ENCODE measurements around the gene VWA5B2.

The VWA5B2 gene

DNA sequence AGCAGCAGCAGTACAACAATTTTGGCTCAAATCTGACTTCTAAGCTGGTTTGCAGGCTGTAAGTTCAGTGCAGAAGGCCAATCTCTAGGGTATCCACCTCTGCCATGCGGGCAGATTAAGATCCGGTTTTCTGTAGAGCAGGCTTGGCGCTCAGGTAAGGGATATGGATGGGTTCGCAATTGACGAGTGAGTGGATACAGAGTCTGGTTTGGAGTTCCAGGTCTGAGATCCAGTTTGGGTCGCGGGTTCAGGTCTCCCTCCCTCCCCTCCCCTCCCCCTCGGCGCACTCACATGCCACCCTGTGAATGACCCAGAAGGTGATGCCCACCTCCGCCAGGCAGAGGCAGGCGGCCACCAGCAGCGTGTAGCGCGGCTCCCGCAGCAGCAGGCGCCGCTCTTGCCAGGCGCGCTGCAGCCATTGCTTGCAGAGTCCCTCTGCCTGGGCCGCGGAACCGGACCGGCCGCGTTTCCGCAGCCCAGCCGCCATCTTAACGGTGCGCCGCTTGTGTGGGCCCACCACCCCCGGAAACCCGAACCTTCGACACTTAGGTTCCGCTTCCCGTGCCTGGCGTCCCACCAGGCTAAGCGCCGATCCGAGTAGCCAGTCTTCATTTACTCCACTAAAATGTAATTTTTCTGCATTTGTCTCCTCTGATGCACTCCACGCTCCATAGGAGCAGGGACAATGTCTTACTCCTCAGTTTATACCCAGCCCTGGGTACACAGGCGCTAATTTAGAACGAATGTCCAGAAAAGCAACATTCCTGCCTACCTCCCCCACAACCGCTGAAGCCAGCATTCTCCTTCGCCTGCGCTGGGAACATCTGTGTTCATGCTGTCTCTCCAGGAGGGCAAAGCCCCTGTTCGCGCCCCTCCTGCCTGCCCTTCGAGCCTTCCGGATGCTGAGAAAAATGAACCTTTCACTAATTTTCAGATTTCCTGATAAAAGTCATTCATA lies 19.3 kb downstream of the VWA5B2 start, which contains the start of gene ALG3:
ALG3 (minus strand) TSS at position 509 of the 958 bp plus-strand sequence; CDS start at position 487, 22 bp downstream.
- Mint-ChIP-seq H3K27me3 (no peaks in the 10 kb centered on the region), H3K27ac (peak within 1 kb of the TSS; percentile 98), H3K9me3 (ENCODE audit: low read depth) (no peaks in the 10 kb centered on the region), H3K36me3 (peaks cover 5% of the 10 kb centered on the region), H3K4me1 (ENCODE audit: low read depth) (peaks cover 13% of the 10 kb centered on the region), H3K4me3 (peak within 1 kb of the TSS; percentile 94)

DNA sequence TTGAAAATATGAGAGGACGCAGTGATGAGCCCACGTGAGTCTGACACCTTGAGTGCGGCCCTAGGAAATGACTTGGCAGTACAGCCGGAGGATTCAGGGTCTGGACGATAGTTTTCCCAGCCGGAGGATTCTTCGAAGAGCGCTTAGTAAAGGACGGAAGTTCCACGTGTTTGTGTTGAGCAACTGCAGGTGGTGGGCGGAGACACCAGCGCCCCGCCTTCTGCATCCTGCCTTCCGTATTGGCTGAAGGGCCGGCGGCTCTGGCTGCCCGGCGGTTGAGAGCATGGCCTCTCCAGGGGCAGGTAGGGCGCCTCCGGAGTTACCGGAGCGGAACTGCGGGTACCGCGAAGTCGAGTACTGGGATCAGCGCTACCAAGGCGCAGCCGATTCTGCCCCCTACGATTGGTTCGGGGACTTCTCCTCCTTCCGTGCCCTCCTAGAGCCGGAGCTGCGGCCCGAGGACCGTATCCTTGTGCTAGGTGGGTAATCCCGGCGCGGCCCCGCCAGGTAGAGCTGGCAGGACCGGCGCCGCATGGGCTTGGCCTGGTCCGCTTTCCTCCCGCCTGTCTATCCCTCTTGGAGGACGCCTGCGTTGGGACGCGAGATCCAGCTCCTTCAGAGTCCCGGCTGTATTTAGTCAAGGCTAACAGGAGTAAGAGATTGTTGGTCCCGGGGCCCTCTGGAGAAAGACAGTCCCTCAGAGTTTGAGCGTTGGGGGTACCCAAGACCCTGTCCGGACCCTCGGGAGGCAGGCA lies 20.2 kb downstream of the VWA5B2 start, which contains the start of gene EEF1AKMT4:
EEF1AKMT4 (plus strand) TSS at position 261 of the 755 bp plus-strand sequence; CDS start at position 284, 23 bp downstream.
- Mint-ChIP-seq H3K4me1 (ENCODE audit: low read depth) (peaks cover 13% of the 10 kb centered on the region), H3K27me3 (no peaks in the 10 kb centered on the region), H3K36me3 (peaks cover 5% of the 10 kb centered on the region), H3K27ac (peak within 1 kb of the TSS; percentile 98), H3K4me3 (peak within 1 kb of the TSS; percentile 94), H3K9me3 (ENCODE audit: low read depth) (no peaks in the 10 kb centered on the region)

DNA sequence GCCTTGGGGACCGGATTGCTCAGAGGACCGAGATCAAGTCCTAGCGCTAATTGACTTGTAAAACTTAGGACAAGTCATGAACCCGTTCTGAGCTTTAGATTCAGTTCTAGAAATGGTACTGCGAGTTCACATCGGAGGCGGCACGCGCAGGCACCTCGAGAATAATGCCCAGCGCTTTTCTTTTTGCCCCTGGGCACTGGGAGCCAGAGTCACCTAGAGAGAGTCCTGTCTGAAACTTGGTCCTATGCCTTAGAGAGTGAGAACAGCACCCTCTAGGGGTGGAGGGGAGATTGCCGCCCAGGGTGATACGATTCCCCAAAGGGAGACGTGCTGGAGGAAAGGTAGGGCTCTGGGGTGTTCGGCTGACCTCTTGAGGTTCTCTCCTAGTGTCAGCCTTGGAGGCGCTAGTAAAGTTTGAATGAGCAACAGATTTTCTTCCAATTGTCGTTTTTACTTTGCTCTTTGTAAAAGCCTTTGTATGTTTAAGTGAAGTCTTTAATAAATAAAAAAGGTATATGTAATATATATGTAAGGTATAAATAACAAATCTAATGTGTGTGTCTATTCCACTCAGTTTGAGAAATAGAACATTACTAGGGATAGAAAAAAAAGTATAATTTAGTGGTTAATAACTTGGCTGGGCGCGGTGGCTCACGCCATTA lies 20.9 kb downstream of the VWA5B2 start:
- H3K27ac Mint-ChIP-seq, result peak overlapping the region; percentile 98
- H3K36me3 Mint-ChIP-seq, result peaks cover 4% of the 10 kb centered on the region
- H3K4me1 Mint-ChIP-seq (ENCODE audit: low read depth), result peaks cover 10% of the 10 kb centered on the region

DNA sequence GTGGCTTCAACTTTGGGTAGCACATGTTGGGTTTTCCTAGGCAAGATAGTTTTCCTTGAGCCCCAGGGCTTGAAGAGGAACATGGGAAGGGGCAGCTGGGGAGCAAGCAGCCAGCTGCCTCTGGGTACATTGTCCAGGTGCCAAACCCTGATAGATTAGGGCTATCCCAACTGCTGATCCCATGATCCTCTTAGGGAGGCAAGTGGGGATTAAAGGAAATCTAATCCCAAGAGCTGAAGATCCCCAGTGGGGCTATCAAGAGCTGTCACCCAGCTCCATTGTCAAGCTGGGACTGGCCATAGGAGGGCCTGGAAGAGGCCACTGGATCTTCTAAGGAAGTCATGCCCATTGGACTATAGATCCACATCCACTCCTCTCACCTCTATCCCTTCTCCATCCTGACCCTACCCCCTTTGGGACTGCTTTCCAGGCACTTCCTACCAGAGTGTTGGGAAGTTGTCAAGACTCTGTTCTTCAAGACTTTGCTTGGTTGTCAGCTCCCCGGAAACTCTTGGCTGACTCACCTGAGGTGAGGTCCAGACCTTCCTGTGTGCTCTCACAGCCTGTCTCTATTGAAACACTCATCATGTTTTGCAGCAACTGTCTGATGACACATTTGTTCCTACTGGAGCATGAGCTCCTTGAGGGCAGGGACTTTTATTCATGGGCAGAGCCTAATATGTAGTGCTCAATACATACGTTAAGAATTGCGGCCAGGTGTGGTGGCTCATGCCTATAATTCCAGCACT lies 26.1 kb downstream of the VWA5B2 start:
- Mint-ChIP-seq H3K4me3 (no peak overlapping the region), H3K4me1 (ENCODE audit: low read depth) (peaks cover 12% of the 10 kb centered on the region), H3K27ac (peak overlapping the region; percentile 17), H3K27me3 (peaks cover 2% of the 10 kb centered on the region), H3K36me3 (peaks cover 15% of the 10 kb centered on the region), H3K9me3 (ENCODE audit: low read depth) (no peaks in the 10 kb centered on the region)

More for the DNA sequence above, 20.9 kb downstream of the VWA5B2 start:
- Mint-ChIP-seq H3K27me3 (no peaks in the 10 kb centered on the region), H3K4me3 (peak overlapping the region; percentile 94), H3K9me3 (ENCODE audit: low read depth) (no peaks in the 10 kb centered on the region)

DNA sequence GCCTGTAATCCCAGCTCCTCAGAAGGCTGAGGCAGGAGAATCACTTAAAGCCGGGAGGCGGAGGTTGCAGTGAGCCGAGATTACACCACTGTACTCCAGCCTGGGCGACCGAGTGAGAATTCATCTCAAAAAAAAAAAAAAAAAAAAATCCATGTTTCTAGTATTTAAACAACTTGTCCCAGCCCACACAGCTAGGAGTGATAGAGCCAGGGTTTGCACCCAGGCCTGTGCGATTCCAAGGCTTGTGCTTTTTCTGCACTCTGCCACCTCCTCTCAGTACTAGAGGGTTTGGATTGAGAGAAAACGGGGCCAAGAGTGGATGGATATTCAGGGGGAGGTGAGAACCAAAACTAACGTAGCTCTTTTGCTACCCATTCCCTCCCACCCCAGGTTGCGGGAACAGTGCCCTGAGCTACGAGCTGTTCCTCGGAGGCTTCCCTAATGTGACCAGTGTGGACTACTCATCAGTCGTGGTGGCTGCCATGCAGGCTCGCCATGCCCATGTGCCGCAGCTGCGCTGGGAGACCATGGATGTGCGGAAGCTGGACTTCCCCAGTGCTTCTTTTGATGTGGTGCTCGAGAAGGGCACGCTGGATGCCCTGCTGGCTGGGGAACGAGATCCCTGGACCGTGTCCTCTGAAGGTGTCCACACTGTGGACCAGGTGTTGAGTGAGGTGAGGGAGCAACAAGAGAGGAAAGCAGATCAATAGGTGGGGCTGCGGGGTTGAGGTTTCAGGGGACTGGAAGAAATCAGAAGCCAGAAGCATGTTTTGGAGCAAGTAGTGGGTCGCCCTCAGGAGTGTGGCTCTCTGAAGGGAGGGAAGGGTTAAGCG lies 27.9 kb downstream of the VWA5B2 start:
- peaks cover 7% of the 10 kb centered on the region for H3K27me3 Mint-ChIP-seq
- H3K36me3 Mint-ChIP-seq, result peaks cover 15% of the 10 kb centered on the region
- H3K4me3 Mint-ChIP-seq, result no peak overlapping the region
- H3K27ac Mint-ChIP-seq, result no peak overlapping the region
- peaks cover 17% of the 10 kb centered on the region for H3K4me1 Mint-ChIP-seq (ENCODE audit: low read depth)
- H3K9me3 Mint-ChIP-seq (ENCODE audit: low read depth), result no peaks in the 10 kb centered on the region

DNA sequence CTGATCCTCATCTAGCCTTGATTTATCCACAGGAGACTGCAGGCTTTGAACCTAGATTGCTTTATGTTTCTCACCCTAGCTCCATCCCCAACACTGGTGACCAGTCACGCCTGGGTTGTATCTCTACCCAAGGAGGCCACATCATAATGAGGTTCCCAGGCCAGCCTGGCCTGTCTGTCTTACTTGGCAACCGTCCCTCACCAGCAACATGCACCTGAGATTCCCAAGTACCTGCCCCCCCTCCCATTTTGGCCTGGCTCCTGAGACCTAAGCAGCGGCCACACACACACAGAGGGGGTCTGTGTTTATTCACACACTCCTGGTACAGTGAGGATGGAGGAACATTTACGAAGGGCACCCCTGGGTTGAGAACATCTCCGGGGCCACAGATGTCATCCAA lies 29.5 kb downstream of the VWA5B2 start:
- H3K4me3 Mint-ChIP-seq, result peak overlapping the region; percentile 33
- no peaks in the 10 kb centered on the region for H3K9me3 Mint-ChIP-seq (ENCODE audit: low read depth)
- H3K4me1 Mint-ChIP-seq (ENCODE audit: low read depth), result peaks cover 21% of the 10 kb centered on the region
- peaks cover 12% of the 10 kb centered on the region for H3K36me3 Mint-ChIP-seq
- H3K27ac Mint-ChIP-seq, result no peak overlapping the region
- H3K27me3 Mint-ChIP-seq, result peaks cover 10% of the 10 kb centered on the region

DNA sequence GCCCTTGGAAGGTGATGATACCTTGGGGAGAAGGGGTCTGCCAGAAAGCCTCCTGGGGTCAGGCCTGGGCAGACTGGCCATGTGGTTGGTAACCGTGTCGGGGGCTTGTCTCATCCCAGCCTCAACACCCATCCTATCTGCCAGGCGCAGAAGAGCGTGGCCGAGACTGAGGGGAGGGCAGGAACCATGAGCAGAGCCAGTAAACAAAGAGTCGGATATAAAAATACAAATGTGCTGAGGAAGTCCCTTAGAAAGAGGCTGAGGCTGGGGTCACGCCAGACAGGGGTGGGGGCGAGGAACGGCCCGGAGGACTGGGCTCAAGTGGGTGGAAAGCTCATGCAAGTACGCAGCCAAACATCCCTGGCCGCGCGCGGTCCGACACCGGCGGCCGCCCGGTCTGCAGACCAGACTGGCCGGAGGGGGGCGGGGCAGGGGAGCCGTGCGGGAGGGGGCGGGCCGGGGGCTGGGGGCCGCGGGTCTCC lies 30.1 kb downstream of the VWA5B2 start:
- H3K27me3 Mint-ChIP-seq, result peaks cover 13% of the 10 kb centered on the region

DNA sequence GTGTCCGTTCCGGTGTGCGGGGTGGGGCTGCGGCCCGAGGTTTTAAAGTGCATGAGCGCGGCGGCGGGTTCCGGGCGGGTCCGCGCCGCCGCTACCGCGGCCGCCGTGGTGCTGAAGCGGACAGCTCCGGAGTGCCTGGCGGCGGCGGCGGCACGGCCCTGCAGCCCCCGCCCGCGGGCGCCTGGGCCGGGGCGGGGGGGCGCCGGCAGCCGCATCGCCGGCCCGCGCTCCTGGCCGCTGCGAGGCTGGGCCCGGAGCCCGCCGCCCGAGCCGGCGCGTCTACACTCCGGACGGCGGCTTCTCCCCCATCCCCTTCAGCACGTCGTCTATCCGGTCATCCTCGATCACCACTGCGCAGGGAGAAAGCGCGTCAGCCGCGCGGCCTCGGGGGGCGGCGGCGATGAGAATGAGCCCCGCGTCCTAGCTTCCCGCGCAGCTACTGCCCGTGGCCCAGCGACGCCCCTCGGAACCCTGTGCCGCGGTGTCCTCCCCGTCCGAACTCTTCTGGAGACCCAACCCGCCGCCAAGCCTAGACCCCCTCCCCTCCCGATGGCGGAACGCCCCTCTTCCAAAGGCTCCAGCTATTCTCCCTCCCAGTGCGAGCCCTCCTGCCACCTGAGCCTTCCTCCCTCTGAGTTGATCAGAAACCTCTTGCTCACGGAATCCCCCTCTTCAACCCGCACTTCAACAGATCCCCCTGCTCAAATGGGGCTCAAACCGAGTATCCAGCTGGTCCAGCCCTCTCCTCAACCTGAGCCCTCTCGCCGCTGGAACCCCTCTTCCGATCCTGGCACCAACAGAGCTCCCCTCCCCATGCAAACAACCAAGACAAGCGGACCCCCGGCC lies 30.7 kb downstream of the VWA5B2 start:
- H3K9me3 Mint-ChIP-seq (ENCODE audit: low read depth), result no peaks in the 10 kb centered on the region
- no peak overlapping the region for H3K27ac Mint-ChIP-seq
- H3K4me3 Mint-ChIP-seq, result peak overlapping the region; percentile 83

More for the DNA sequence above, 30.1 kb downstream of the VWA5B2 start:
- no peaks in the 10 kb centered on the region for H3K9me3 Mint-ChIP-seq (ENCODE audit: low read depth)
- peaks cover 21% of the 10 kb centered on the region for H3K4me1 Mint-ChIP-seq (ENCODE audit: low read depth)
- no peak overlapping the region for H3K27ac Mint-ChIP-seq
- peaks cover 12% of the 10 kb centered on the region for H3K36me3 Mint-ChIP-seq
- H3K4me3 Mint-ChIP-seq, result peak overlapping the region; percentile 75

DNA sequence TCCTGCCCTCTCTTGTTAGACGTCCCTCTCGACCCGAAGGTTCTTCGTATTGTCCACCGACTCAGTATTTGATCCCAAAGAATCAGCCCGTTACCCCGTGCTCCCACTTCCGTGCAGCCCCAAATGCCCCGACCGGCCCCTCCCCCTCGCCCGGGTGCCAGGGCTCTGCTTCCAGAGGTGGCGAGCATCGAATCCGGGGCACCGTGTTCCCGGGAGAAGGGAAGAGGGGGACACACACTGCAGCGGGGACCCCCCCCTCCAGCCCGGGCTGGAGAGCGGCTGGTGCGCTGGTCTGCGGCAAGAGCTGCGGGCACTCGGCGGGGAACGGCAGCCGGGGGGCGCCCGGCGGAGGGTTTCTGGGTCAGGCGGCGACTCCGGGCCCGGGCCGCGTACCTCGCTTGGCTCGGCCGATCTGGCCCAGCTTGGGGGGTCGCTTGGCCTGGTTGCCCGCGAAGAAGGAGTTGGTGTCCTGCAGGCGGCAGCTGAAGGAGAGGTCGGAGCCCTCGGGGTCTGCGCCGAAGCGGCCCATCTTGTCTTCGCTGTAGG lies 31.4 kb downstream of the VWA5B2 start:
- H3K4me3 Mint-ChIP-seq, result peak overlapping the region; percentile 83
- H3K27me3 Mint-ChIP-seq, result peaks cover 19% of the 10 kb centered on the region
- H3K36me3 Mint-ChIP-seq, result peaks cover 7% of the 10 kb centered on the region
- no peak overlapping the region for H3K27ac Mint-ChIP-seq
- no peaks in the 10 kb centered on the region for H3K9me3 Mint-ChIP-seq (ENCODE audit: low read depth)
- peaks cover 17% of the 10 kb centered on the region for H3K4me1 Mint-ChIP-seq (ENCODE audit: low read depth)

More for the DNA sequence above, 30.7 kb downstream of the VWA5B2 start:
- Mint-ChIP-seq H3K36me3 (peaks cover 10% of the 10 kb centered on the region), H3K4me1 (ENCODE audit: low read depth) (peaks cover 20% of the 10 kb centered on the region), H3K27me3 (peaks cover 17% of the 10 kb centered on the region)

DNA sequence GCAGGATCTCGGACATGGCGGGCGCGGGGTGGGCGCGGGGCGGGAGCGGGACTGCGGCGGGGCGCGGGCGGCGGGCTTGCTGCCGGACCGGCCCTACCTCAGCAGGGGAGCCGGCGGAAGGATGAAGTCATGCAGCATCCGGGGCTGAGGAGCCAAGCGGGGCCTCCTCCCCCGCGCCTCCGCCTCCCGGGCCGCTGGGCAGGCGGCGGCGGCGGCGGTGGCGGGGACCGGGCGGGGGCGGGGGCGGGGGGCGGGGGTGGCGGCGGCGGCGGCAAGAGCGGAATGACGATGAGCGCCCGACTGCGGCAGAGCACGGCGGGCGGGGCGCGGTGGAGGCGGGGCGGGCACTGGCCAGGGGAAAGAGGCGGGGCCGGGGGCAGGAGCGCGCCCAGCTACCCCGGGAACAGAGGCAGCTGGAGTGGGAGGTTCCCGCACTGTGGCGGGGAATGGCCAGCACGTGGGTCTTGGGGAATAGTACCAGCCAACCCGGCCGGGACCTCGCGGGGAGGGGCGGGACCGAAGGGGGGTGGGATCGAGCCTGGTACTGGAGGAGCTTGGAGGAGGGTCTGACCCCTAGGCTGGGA lies 32.0 kb downstream of the VWA5B2 start, which contains the start of gene CAMK2N2:
CAMK2N2 (minus strand) TSS at position 284 of the 584 bp plus-strand sequence; CDS start at position 16, 268 bp downstream.
- no peaks in the 10 kb centered on the region for H3K9me3 Mint-ChIP-seq (ENCODE audit: low read depth)

DNA sequence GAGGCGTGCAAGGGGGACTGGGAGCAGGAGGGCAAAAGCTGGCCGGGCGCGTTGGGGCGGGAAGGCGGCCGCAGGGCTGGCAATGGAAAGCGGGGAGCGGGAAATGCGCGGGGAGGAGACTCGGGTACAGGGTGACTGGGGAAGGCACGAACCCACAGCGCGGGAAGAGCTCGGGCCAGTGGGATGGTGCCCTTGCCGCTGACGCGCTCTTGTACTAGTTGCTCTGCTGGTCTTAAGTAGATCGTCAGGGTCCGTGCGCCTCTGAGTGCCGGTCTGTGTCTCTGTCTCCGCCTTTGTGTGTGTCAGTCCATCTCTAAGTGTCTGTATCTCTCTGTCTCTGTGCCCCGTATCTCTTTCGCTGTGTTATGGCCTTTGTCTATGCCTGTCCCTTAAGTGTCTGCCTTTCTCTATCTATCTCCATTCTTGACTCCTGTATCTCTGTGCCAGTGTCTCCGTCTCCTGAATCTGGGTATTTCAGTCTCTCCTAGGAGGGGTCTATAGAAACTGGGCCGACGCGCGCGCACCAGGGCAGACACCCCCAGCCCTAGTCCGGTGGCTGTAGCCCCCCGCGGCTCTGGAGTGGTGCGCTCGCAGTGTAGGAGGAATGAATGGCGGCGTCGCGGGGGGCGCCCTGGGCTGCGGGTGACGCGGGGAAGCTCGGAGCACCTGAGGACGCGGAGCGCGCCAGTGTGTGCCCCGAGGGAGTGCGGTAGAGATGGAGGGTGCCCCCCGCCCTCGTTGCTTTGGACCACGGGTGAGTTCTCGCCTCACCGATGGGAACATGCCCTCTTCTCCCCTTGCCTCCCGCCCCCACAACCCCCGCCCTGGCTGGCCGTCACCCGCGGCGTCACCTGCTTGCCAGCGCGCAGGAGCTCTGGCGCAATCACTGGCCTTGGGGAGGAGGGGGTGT lies 32.7 kb downstream of the VWA5B2 start:
- Mint-ChIP-seq H3K9me3 (ENCODE audit: low read depth) (no peaks in the 10 kb centered on the region), H3K4me1 (ENCODE audit: low read depth) (peaks cover 15% of the 10 kb centered on the region), H3K4me3 (peak overlapping the region; percentile 94), H3K27ac (no peak overlapping the region), H3K36me3 (peaks cover 6% of the 10 kb centered on the region), H3K27me3 (peaks cover 19% of the 10 kb centered on the region)

More for the DNA sequence above, 32.0 kb downstream of the VWA5B2 start, which contains the start of gene CAMK2N2:
- Mint-ChIP-seq H3K4me1 (ENCODE audit: low read depth) (peaks cover 15% of the 10 kb centered on the region), H3K36me3 (peaks cover 6% of the 10 kb centered on the region), H3K4me3 (peak within 1 kb of the TSS; percentile 94), H3K27me3 (peaks cover 19% of the 10 kb centered on the region), H3K27ac (no peak within 1 kb of the TSS)
